Fibroblast of lung (primary cell): ENCODE data around the gene CBR1.
"Not testable (repeated sequence)": the region's sequence is repeated elsewhere in the genome, so short reads cannot be mapped to it uniquely, and the experiment has no call there.

Experiments
- CTCF ChIP-seq, 2 donors: IDR thresholded peaks in 1 of 2; conservative IDR thresholded peaks in 1 of 2; 1 replicate in 1 of 2; 2 replicates in 1 of 2; pipeline ENCODE4 v1.5.1; 2011 to 2012; ENCODE audit warnings: low read length in 2 of 2, control low read depth in 1 of 2, inconsistent platforms in 1 of 2, low read depth in 1 of 2, mild to moderate bottlenecking in 1 of 2
- EZH2 ChIP-seq: IDR thresholded peaks from 2 replicates; pipeline ENCODE4 v1.5.1; 2012; ENCODE audit warnings: low read length, control low read depth, mild to moderate bottlenecking; ENCODE audit errors: missing control alignments

GRCh38 chr21:36073911-36074310, 4.1 kb downstream of the CBR1 start:
- not testable (repeated sequence) for TF ChIP-seq CTCF (conservative IDR thresholded peaks at IDR 0.05 in 1 of 2, IDR thresholded peaks at IDR 0.05 in 1 of 2; ENCODE audit: low read depth in 1 of 2, low read length in 2 of 2); EZH2
